Measurements from ENCODE around the gene NDE1.

GRCh38 chr16:15617901-15618300 lies 32.1 kb upstream of the NDE1 start:
- no peak for TF ChIP-seq CTCF (IDR thresholded peaks at IDR 0.05)
- no peak for TF ChIP-seq POLR2A (IDR thresholded peaks at IDR 0.05)
